Stomach smooth muscle (tissue), 2 donors: Measurements from ENCODE around the gene SYT2.
"Not testable (repeated sequence)": the region's sequence is repeated elsewhere in the genome, so short reads cannot be mapped to it uniquely, and the experiment has no call there.

Source experiments
- H3K27ac ChIP-seq: one replicate; pipeline ENCODE4 v1.7.0; 2013; ENCODE audit warnings: mild to moderate bottlenecking, low read length, inconsistent platforms
- H3K27me3 ChIP-seq, 2 donors: one replicate each; pipeline ENCODE4 v1.7.0; 2013; ENCODE audit warnings: low read length in 2 of 2; ENCODE audit not compliant: insufficient read depth in 2 of 2, control insufficient read depth in 1 of 2
- H3K36me3 ChIP-seq, 2 donors: one replicate each; pipeline ENCODE4 v1.7.0; 2013; ENCODE audit warnings: low read length in 2 of 2; ENCODE audit not compliant: control insufficient read depth in 2 of 2, insufficient read depth in 2 of 2
- H3K4me1 ChIP-seq: one replicate; pipeline ENCODE4 v1.7.0; 2013; ENCODE audit warnings: low read length; ENCODE audit not compliant: control insufficient read depth, insufficient read depth
- H3K4me3 ChIP-seq, 2 donors: one replicate each; pipeline ENCODE4 v1.7.0; 2013; ENCODE audit warnings: low read length in 2 of 2
- H3K9ac ChIP-seq, 2 donors: one replicate each; pipeline ENCODE4 v1.7.0; 2013; ENCODE audit warnings: low read length in 2 of 2, mild to moderate bottlenecking in 1 of 2
- H3K9me3 ChIP-seq, 2 donors: one replicate each; pipeline ENCODE4 v1.7.0; 2013; ENCODE audit warnings: low read length in 2 of 2; ENCODE audit not compliant: control insufficient read depth in 2 of 2
- donor health status: healthy.
- donor health status: Pancreatic carcinoma.

The SYT2 gene

DNA sequence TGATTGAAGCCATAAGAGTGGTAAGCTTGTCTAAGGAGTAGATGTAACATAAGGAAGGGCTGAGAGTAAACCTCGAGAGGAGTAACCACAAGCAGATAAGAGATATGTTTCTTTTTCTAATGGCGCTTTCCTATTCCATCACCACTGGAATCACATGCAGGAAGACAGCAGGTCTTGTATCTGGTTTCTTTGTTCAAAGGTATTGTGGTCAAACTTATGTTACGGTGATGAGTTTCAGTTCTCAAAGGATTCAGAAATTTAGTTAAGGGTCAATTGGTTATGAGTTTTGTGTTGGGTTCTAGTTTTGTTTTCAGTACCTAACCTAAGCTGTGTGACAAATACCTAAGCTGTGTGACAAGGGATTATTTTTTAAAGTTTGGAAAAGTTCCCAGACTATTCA is 163.5 kb downstream of the SYT2 start:
- peak overlapping the region in 1 of 2 donors; percentile 37 for H3K9ac ChIP-seq
- peak overlapping the region; percentile 71 for H3K27ac ChIP-seq
- not testable (repeated sequence) for H3K27me3 ChIP-seq, H3K9me3 ChIP-seq, H3K36me3 ChIP-seq
- peaks cover 30% of the 10 kb centered on the region for H3K4me1 ChIP-seq
- H3K4me3 ChIP-seq: peak overlapping the region; percentile 40 to 41

DNA sequence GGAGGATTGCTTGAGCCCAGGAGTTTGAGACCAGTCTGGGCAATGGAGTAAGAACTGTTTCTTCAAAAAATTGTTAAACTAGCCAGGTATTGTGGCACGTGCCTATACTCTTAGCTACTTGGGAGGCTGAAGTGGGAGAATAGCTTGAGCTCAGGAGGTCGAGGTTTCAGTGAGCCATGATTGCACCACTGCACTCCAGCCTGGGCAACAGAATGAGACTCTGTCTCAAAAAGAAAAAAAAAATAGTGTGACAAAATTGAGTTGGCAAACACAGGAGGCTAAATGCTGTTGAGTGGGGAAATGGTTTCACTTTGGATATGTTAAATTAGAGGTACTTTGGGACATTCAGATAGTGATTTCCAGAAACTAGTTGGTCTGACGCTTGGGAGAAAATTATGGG is 163.9 kb downstream of the SYT2 start:
- Histone ChIP-seq H3K9ac (peak overlapping the region; percentile 60 to 64), H3K27ac (peak overlapping the region; percentile 71), H3K4me3 (peak overlapping the region; percentile 41 to 52), H3K4me1 (peaks cover 26% of the 10 kb centered on the region)
- H3K27me3 ChIP-seq, H3K9me3 ChIP-seq, H3K36me3 ChIP-seq: not testable (repeated sequence)

DNA sequence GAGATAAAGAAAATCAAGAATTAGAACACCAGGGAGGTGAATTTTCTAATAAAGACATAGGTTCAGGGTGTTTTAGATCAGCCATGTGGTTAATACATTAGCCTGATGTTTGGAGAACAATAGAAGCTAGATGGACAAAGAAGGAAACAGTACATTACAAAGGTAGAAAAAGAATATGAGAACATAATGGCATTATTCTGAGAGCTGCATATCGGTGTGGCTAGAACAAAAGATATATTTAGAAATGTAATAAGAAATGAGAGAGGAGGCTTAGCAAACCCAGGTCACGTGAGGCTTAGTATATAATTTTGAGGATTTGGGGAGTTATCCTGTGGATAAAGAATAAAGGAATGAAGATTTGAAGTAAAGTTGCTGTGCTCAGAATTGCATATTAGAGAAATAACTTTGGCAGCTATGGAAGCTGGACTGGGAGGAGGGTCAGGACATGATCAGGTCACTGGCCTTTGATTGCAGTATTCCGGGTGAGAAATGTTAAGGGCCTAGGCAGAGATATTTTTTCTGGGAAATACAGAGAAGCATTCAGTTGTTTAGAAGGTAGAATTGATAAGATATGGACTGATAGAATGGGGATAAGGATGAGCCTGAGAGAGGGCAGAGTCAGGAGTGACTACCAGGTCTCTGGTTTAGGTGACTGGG is 164.5 kb downstream of the SYT2 start:
- Histone ChIP-seq H3K9ac (peak overlapping the region; percentile 60 to 64), H3K4me3 (peak overlapping the region; percentile 41 to 88), H3K4me1 (peaks cover 25% of the 10 kb centered on the region), H3K27ac (peak overlapping the region; percentile 71)
- not testable (repeated sequence) for H3K27me3 ChIP-seq, H3K9me3 ChIP-seq, H3K36me3 ChIP-seq

DNA sequence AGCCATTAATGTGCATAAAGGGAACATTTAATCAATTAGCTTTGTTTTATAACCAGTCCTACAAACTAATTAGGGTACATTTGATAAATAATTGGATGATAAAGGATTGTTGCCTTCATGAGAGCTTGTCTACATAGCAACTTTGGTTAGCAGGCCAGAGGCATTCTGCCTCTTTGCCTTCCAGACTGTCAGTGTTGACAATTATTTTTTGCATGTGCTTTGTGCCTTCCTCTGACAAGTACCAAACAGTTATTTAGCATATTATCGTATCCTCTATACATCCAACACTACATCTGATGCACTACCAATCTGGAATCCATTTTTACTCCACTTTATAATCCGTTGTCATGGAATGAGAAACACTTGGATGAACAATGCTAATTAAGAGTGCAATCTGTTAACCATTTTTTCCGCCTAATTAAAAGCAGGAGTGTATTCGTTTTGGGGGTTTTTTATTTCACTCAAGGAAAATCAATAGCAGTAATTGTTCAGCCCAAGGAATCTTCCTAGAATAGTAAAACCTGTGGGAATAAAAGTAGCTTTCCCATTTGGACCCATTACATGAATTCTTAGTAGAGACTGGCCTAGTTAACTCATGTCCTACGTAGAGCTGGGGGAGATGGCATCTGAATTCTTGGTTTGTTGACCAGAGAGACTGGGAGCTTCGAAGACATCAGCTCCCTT is 165.3 kb downstream of the SYT2 start:
- H3K9ac ChIP-seq: peak overlapping the region; percentile 42 to 60
- peak overlapping the region; percentile 33 to 88 for H3K4me3 ChIP-seq
- not testable (repeated sequence) for H3K9me3 ChIP-seq, H3K36me3 ChIP-seq, H3K27me3 ChIP-seq
- H3K4me1 ChIP-seq: peaks cover 23% of the 10 kb centered on the region
- H3K27ac ChIP-seq: peak overlapping the region; percentile 71

DNA sequence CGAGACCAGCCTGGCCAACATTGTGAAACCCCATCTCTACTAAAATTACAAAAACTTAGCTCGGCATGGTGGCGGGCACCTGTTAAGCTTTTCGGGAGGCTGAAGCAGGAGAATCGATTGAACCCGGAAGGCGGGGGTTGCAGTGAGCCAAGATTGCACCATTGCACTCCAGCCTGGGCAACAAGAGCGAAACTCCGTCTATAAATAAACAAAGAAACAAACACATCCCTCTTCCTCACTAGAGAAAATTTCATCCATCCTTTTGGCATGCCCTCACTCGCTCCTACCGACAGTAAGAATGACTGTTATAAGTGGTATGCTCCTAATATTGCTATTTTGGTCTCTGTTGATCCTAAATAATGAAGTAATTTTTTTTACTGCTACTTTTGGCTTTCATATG is 166.7 kb downstream of the SYT2 start:
- H3K27me3 ChIP-seq, H3K9me3 ChIP-seq, H3K36me3 ChIP-seq: not testable (repeated sequence)
- Histone ChIP-seq H3K9ac (peak overlapping the region; percentile 97 to 99), H3K27ac (peak overlapping the region; percentile 66), H3K4me1 (peaks cover 13% of the 10 kb centered on the region), H3K4me3 (peak overlapping the region; percentile 70 to 88)

- not testable (repeated sequence) for H3K9me3 ChIP-seq, H3K36me3 ChIP-seq, H3K4me1 ChIP-seq, H3K27me3 ChIP-seq
- Histone ChIP-seq H3K9ac (peak overlapping the region; percentile 97 to 99), H3K4me3 (peak overlapping the region; percentile 70 to 88), H3K27ac (peak overlapping the region; percentile 95)
Observed at GRCh38 chr1:202542415-202542814, 167.8 kb downstream of the SYT2 start.

- not testable (repeated sequence) for H3K27me3 ChIP-seq, H3K9me3 ChIP-seq, H3K4me1 ChIP-seq, H3K36me3 ChIP-seq
- Histone ChIP-seq H3K27ac (peak overlapping the region; percentile 95), H3K9ac (peak overlapping the region; percentile 97 to 99), H3K4me3 (peak overlapping the region; percentile 70 to 88)
Observed at GRCh38 chr1:202540858-202541257, 169.4 kb downstream of the SYT2 start.
